ENCODE measurements around the gene HSPB6.
A peak's percentile ranks its signal among the peaks of the same experiment; 100 is the strongest.
"Not testable (repeated sequence)": the region's sequence is repeated elsewhere in the genome, so short reads cannot be mapped to it uniquely, and the experiment has no call there.

HSPB6 gene

DNA sequence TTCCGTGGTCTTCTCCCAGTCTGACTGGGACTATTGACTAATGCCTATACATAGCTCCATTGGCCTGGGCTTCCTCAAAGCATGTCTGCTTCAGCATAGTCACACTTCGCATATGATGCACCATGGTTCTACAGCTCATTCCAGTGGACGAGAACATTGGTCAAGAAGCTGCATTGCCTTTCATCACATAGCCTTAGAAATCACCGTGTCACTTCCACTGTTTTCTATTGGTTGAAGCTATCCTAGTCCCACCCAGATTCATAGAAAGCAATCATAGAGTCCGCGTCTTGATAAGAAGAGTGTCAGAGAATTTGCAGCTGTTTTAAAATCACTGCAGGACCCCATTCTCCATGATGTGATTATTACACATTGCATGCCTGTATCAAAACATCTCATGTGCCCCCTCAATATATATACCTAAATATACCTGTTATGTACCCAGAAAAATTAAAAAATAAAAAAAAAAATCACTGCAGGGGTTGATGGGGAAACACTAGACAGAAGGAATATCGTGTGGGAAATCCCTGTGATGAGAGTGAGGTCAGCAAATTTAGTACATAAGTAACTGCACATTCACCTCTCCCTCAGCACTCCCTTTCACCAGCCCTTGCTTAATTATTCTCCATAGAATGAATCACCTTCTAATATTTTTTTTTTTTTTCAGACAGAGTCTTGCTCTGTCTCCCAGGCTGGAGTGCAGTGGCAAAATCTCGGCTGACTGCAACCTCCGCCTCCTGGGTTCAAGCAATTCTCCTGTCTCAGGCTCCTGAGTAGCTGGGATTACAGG lies 16.4 kb upstream of the HSPB6 start:
- in situ Hi-C loops (cut with MboI; ENCODE audit: low pct_unique_long_range_greater_than_20kb, low sequenced_read_pairs): no loop called here
- DNase-seq: no peak

DNA sequence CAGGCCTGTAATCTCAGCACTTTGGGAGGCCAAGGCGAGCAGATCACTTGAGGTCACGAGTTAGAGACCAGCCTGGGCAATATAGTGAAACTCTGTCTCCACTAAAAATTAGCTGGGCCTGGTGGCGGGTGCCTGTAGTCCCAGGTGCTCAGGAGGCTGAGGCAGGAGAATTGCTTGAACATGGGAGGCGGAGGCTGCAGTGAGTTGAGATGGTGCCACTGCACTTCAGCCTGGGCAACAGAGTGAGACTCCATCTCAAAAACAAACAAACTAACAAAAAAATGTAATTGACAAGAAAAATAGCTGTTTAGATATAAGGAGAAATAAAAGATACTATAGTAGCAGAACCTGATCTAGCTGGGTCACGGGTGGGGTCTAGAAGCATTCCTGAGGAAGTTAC lies 15.5 kb upstream of the HSPB6 start:
- in situ Hi-C loops (cut with MboI; ENCODE audit: low pct_unique_long_range_greater_than_20kb, low sequenced_read_pairs); DNase-seq: not testable (repeated sequence)

DNA sequence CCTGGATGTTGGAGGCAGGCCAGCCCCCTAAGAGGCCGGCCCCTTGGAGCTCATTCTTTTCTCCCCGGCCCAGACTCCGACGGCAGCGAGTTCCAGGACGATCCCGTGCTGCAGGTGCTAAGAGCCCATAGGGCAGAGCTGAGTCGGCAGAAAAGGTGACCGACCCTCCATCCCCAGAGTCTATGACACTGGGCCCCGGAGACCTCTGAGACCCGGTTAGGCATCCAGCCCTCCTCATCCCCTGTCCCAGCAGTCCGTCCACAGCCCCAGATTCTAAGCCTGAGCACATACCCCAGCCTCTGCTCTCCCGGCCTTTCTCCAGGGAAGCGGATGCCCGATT lies 11.2 kb upstream of the HSPB6 start:
- no peak for DNase-seq
- in situ Hi-C loops (cut with MboI; ENCODE audit: low pct_unique_long_range_greater_than_20kb, low sequenced_read_pairs): no loop called here

DNA sequence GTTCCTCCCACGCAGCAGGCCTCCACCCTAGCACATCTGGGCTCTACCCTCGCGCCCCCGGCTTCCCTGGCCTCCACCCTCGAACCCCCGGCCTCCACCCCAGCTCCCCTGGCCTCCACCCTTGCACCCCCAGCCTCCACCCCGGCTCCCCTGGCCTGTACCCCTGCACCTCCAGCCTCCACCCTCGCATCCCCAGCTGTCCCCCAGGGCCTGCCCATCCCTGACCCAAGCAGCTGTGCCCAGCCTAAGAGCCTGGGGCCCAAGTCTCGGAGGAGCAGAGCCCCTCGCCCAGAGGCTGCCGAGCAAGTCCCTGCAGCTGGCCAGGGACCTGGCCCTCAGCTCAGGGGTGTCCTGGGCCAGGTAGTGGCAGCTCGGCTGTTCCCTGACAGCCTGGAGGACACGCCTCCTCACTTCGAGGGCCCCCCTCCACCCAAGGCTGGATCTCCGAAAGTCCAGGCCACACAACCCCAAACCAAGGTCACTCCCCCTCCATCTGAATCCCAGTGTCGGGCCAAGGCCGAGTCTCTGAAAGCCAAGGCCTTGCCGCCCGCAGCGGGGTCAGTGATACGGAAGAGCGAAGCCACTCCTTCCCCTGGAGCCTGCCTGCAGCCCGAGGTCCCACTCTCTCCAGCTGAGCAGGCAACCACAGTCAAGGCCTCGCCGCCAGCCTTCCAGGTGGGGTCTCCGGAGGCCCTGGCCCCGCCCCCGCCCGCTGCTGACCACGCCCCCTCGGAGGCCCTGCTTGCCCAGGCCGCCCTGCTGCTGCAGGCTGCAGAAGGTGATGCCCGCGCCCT lies 10.7 kb upstream of the HSPB6 start:
- in situ Hi-C loops (cut with MboI; ENCODE audit: low pct_unique_long_range_greater_than_20kb, low sequenced_read_pairs): no loop called here
- DNase-seq: no peak

DNA sequence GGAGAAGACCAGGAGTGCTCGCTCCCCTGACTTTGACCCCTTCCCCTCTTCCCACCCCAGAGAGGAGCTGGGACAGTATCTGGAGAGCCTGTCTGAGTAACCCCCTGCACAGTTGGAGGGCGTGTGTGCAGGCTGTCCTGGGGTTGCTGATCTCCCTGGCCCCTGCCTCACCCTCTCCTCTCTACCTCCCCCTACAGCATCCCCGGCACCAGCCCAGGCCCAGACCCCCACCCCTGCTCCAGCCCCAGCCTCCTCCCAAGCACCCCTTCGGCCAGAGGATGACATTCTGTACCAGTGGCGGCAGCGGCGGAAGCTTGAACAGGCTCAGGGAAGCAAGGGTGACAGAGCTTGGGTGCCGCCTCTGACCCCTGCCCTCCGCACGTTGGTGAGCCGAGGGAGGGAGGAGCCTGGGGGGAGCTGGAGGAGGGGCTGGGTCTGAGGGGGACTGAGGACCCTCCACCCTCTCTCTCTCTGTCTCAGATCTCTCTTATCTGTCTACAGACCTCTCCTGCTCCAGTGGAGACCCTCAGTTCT lies 9.8 kb upstream of the HSPB6 start:
- no peak for DNase-seq
- in situ Hi-C loops (cut with MboI; ENCODE audit: low pct_unique_long_range_greater_than_20kb, low sequenced_read_pairs): no loop called here

DNA sequence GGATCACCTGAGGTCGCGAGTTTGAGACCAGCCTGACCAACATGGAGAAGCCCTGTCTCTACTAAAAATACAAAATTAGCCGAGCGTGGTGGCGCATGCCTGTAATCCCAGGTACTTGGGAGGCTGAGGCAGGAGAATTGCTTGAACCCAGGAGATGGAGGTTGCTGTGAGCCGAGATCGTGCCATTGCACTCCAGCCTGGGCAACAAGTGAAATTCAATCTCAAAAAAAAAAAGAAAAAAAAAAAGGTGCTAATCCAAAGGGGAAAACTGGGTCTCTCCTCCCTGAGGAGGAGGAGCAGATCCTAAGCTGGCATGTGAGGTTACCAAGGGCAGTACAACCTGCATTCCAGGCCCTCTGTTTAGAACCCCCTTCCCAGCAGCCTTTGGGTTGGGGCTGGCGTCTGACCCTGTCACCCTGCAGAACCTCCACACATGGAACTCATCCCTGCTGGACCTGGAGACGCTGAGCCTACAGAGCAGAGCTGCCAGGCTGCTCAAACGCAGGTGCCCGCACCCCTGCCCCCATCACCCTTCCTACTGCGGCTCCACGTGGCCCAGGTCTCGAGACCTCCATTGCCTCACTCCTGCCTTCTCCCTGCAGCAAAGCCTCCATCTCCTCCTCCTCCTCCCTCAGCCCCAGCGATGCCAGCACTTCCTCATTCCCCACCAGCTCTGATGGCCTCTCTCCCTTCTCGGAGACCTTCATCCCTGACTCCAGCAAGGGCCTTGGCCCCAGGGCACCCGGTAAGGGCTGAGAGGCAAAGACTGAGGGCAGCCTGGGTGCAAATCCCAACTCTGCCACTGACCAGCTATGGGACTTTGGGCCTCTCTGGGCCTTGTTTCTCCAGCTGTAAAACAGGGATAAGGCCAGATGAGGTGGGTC lies 7.8 kb upstream of the HSPB6 start:
- in situ Hi-C loops (cut with MboI; ENCODE audit: low pct_unique_long_range_greater_than_20kb, low sequenced_read_pairs): no loop called here

DNA sequence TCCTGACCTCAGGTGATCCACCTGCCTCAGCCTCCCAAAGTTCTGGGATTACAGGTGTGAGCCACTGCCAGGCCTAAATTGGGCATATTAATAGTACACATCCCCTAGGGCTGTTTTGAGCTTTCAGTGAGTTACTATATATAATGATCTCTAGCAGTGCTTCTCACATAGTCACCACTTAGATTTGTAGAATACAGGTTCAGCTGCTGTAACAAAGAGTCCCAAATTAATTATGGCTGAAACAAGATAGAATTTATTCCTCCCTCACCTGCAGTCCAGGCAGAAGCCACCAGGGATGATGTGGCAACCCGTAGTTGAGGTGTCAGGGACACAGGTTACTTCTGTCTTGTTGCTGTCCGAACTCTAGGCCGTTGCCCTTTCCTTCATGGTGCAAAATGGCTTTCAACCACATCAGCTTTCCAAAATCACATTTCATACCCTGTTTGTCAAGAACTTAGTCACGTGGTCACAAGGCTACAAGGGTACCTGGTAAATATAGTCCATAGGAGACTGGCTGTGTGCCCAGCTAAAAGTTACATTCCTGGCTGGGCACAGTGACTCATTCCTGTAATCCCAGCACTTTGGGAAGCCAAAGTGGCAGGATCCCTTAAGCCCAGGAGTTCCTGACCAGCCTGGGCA lies 4.0 kb upstream of the HSPB6 start:
- in situ Hi-C loops (cut with MboI; ENCODE audit: low pct_unique_long_range_greater_than_20kb, low sequenced_read_pairs): no loop called here
- DNase-seq: no peak

More for the DNA sequence above, 7.8 kb upstream of the HSPB6 start:
- no peak for DNase-seq

DNA sequence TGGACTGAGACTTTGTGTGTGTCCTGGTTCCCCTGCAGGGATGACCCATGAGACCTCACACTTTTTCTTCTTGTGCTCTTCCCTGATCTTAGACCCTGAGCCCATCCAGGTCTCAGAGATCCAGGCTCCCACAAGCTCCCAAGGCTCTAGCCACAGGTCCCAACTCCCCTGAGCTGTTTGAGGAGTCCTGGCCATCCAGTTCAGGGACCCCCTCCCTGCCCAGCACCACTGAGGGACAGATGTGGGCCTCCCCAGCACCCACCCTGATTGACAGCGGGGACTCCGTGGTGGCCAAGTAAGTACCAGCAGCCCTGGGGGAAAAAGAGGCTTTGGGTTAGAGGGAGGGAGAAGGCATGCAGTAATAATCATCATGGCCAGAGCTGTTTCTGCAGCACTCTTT lies 2.9 kb upstream of the HSPB6 start:
- DNase-seq: no peak
- in situ Hi-C loops (cut with MboI; ENCODE audit: low pct_unique_long_range_greater_than_20kb, low sequenced_read_pairs): no loop called here

DNA sequence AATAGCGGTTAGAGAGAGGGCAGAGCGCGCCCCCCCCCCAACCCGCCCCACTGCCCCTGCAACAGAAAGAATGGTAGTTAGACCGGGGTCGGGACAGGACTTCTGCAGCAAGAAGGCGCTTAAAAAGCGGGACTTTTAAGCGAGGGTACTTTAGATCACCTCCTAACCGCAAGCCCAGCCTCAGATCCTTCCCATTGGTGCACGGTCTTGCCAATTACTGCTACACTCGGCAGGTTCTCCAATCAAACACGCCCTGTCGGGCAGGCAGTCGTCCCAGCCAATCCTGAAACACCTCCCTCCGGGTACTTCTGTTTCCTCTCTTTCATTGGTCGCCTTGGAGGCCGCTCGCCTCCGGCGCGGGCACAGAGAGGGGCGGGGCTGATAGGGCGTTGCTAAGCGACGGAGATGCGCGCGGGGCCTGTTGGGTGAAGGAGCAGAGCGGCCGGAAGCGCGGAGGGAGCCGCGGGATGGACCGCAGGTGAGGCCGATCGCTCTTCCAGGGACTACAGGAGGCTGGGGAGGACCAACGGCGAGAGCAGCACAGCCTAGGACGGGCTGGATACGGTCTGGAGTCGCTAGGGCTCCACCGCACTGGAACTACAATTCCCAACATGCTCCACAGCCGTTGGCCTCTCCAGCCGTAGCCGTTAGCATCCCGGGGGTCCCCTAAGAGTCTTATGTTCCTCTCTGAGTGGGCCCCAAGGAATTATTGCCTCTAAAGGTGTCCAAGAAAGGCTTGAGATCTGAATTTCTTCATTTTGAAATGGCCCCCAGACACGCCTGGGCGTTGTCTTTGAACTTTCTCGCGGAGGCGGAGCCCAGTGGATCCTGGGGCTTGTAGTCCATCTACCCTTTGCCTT lies 1.1 kb upstream of the HSPB6 start, which contains the start of gene PROSER3:
TSS of gene PROSER3 (plus strand) at position 428 of the 860 bp plus-strand sequence. CDS start at position 468, 40 bp downstream.
- peak; percentile 100 for DNase-seq
- in situ Hi-C loops (cut with MboI; ENCODE audit: low pct_unique_long_range_greater_than_20kb, low sequenced_read_pairs): no loop called here

DNA sequence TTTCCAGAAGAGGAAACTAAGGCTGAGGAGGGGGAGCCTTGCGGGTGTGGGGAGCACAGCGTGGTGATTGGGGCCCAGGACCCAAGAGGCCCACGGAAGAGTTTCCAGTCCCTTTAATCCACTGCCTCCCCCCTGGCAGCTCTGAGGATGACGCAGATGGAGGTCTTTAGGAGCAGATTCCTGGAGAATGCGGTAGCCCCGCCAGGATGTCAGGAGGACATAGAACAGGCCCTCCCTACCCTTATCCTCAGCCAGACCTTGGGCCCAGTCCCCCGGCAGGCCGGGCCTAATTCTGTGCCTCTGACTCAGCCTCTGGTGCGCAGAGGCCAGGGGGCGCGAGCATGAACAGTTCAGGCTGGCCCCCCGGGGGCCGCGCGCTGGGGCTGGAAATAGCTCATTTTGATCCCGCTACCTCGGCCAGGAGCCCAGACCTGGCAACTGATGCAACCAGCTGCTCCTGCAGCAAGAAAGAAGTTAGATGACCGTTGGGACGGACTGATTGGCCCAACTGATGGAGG lies 461 bp upstream of the HSPB6 start:
- in situ Hi-C loops (cut with MboI; ENCODE audit: low pct_unique_long_range_greater_than_20kb, low sequenced_read_pairs): no loop called here
- no peak for DNase-seq

DNA sequence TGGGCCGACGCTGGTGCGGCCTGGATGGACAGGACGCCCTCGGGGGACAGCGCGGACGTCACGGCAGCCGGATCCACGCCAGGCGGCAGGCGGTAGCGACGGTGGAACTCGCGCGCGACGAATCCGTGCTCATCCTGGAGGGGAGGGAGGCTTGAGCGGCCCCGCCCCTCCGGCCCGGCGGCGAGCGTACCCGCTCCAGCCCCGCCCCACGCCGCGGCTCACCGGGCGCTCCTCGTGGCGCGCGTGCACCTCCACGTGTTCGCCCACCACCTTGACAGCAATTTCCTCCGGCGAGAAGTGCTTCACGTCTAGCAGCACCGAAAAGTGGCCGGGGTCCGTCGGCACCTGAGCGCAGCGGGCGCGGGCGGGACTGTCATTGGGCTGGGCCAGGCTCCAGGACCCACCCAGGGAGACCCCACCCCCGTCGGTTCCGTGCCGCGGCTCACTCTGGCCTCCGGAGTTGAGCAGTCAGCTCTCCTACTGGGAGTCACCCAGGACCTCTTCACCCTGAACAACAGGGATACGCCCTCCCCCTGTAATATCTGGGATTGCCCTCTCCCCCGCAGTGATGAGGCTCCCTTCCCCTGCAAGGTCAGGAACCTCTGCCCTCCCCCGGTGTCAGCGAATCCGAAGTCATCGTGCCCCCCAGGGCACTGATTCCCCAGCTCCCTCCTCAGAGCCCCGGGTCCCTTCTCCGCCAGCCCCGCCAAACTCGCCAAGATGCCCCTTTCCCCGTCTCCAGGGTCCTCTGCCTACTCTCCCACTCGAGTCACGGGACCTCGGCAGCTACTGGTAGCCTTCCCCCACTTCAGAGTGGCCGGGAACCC lies 1.1 kb downstream of the HSPB6 start:
- in situ Hi-C loops (cut with MboI; ENCODE audit: low pct_unique_long_range_greater_than_20kb, low sequenced_read_pairs): no loop called here

DNA sequence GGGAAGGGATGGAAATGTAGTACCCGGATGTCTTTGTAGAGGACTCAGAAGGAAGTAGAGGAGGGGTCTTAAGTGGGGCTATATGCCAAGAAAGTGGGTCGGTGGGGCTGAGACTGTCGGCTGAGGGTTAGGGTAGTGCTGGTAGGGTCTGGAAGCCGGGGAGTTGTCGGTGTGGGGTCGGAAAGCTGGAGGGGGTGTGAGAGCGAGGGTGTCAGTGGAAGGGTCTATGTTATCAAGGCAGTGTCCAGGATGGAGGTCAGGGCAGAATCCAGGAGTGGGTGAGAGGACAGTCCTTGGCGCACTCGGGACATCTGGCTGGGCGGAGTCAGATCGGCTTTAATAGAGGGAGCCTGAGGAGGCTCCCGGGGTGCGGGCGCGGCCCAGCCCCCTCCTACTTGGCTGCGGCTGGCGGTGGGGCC lies 1.7 kb downstream of the HSPB6 start:
- in situ Hi-C loops (cut with MboI; ENCODE audit: low pct_unique_long_range_greater_than_20kb, low sequenced_read_pairs): no loop called here
- DNase-seq: no peak

More for the DNA sequence above, 1.1 kb downstream of the HSPB6 start:
- no peak for DNase-seq

DNA sequence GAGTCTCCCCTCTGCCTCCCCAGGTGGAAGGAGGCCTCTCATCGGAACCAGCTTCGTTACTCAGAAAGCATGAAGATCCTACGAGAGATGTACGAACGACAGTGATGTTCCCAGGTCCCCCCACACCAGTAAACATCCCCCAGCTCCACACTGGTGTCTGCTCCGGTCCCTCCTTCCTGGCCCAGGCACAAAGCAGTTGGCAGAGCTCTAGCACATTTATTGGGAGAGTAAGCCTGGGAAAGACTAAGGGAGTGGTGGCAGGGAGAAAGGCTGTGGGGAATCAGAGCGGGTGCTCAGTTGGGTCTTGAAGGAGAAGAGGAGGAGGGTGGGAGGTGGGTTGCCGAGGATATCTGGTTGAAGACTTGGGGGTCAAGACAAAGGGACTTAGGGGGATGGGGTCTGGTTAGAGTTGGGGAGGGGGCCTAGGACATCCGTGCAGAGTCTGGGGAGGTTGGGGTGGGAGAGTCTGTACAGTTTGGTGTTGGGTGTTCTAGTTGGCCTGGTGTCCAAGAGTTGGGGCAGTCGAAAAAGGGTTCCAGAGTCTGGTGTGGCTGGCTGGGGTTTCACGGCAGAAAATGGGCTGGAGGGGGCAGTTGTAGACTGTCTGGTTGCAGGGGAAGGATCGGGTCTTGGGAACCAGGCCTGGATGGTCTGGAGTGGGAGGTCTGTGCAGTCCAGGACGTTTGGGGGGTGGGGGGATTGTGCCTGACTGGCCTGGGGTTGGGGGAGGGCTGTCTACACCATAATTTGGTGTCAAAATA lies 2.3 kb downstream of the HSPB6 start:
- no peak for DNase-seq
- in situ Hi-C loops (cut with MboI; ENCODE audit: low pct_unique_long_range_greater_than_20kb, low sequenced_read_pairs): no loop called here

DNA sequence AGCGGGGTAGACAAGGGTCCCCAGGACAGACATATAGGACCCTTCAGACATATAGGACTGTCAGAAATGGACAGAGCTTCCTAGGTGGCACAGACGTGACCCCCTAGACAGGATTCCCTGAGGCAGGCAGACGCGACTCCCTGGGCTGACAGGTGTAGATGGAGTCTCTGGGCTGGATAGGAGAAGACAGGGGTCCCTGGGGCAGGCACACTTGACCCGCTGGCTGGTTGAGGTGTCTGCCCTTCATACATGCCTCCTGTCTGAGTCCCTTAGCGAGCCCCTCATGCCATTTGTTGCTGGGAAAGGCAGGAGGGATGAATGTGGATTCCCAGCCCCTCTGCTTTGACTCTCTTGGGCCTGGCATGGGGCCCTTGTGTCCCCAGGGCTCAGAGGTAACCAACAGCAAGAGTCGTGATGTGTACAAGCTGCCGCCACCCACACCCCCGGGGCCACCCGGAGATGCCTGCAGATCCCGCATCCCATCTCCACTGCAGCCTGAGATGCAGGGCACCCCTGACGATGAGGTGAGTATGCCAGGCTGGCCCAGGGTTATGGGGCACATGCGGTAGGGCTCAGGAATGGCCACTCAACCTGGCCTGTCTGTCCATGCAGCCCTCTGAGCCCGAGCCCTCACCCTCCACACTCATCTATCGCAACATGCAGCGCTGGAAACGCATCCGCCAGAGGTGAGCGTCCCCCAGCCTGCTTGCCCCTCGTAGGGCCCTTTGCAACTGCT lies 3.0 kb downstream of the HSPB6 start:
- DNase-seq: no peak
- in situ Hi-C loops (cut with MboI; ENCODE audit: low pct_unique_long_range_greater_than_20kb, low sequenced_read_pairs): no loop called here

DNA sequence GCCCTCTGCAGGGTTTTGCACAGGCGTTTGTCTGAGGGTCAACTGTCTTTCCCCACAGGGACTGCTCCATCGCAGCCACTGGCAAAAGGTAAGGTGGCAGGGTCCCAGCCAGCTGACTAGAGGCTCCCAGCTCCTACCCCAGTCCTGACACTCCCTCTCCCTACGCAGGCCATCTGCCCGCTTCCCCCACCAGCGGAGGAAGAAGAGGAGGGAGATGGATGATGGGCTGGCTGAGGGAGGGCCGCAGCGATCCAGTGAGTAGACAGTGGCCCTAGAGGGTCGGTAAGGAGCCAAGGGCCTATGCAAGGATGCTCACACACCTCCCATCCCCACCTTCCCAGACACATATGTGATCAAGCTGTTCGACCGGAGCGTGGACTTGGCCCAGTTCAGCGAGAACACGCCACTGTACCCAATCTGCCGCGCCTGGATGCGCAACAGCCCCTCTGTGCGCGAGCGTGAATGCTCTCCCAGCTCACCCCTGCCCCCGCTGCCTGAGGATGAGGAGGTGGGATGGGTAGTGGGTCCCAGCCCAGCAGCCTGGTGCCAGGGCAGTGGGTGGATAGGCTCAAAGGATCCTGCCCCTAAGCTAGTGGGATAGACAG lies 4.0 kb downstream of the HSPB6 start:
- DNase-seq: no peak
- in situ Hi-C loops (cut with MboI; ENCODE audit: low pct_unique_long_range_greater_than_20kb, low sequenced_read_pairs): no loop called here
